Stimulated activated naive CD4-positive, alpha-beta T cell treated with Interleukin-2 at 50 U/mL for 16 hours (primary cell): Measurements from ENCODE around the gene CDNF.

Experiments used
- DNase-seq: peaks from one replicate; lab custom pipeline; 2025; lab: John Stamatoyannopoulos, UW

Gene CDNF

DNA sequence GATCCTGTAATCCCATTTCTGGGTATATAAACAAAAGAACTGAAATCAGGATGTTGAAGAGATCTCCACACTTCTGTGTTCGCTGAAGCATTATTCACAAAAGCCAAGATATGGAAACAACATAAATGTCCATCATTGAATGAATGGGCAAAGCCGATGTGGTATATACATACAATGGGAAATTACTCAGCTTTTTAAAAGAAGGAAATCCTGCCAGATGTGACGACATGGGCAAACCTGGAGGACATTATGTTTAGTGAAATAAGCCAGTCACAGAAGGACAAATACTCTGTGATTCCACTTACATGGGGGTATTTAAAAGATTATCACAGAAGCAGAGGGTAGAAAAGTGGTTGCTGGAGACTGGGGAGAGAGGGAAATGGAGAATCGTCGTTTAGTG lies 39.2 kb downstream of the CDNF start:
- no peak for DNase-seq

DNA sequence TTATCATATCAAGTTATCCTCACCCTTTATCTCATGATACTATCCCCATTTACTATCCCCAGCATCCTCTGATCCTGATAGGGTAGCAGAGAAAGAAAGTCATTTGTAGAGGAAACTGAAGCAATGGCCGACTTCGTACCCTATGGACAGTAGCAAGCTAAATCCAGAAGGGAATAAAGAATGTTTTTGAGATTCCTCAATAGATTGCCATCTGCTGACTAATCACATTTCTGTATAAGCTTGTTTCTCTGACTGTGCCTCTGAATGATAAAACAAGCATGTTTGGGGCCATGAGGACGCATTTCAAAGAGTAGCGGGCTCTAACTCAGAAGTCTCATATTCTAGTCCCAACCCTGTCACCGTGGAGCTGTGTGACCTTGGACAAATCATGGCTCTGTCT lies 49.9 kb downstream of the CDNF start:
- no peak for DNase-seq

DNA sequence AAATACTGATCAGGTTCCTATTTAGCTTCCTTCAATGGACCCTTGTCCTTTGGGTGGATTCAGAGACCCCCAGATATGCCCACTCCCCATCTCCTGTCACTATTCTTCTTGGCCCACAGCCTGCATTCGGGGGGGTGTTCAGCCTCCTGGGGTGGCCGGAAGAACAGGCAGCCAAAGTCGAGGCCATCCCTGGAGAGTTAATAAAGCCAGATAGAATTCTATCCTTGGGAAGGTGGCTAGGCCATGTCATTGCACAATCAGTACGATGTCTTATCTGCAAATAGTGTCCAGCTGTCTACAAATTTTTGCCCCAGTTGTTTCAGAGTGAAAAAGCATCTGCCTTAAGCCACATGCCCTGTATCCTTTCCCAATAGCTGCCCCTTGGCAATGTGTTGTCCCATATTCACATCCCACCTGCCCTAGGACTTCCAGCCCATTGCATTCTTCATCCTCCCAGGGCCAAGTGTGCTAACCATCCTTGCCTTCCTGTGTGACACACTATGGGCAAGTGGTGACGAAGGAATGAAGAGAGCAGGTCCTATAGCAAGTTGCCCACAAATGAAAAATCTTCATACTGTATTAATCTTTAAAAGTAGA lies 53.3 kb downstream of the CDNF start:
- no peak for DNase-seq

DNA sequence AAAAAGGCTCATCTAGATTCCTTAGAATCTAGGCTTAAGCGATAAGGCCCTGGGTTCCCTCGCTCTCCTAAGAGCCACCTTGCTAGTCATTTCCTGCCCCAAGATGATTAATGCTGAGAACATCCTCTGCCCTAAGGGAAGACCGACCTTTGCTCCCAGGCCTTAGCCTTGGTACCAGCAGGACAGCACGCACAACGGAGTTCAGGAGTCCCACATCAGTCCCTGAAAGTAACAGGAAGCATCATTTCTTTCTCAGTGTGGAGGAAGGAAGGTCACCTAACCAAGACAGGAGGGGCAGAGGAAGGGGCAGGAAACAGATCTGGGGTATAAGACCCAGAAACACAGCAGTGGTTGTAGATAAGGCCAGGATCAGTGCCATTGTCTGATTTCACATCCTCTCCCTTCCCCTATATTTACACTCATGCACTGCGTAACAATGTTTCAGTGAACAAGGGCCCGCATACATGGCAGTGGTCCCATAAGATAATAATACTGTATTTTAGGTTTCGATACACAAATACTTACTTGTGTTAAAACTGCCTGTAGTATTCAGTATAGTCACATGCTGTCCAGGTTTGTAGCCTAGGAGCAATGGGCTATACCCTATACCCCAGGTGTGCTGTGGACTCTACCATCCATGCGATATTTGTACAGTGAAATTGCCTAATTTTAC lies 55.0 kb downstream of the CDNF start:
- no peak for DNase-seq

DNA sequence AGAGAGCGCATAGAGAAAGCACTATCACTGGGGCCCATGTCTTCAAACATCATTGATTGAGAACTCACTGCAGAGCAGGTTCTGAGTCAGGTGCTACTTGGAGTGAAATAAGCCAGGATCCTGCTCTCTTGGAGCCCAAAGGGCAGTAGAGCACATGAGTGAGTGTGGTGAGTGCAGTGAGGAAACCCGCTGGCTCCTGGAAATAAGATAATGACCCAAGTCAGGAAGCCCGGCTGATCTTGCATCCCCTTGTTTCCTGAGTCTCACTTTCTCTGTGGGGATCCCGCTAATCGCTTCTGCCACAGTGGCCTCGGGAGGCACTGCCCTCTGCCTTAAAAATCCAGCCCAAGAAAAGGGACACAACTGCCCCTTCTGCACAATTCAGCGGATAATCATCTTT lies 56.1 kb downstream of the CDNF start:
- no peak for DNase-seq

GRCh38 chr10:14779001-14779651 lies 58.7 kb downstream of the CDNF start:
- no peak for DNase-seq

- no peak for DNase-seq
These were observed 61.3 kb downstream of the CDNF start for GRCh38 chr10:14776546-14776945.

GRCh38 chr10:14775656-14776055 lies 62.2 kb downstream of the CDNF start:
- DNase-seq = no peak

GRCh38 chr10:14774797-14775196 lies 63.0 kb downstream of the CDNF start, which contains the start of gene FAM107B:
TSS of gene FAM107B (minus strand) at chr10:14774897. CDS start at chr10:14774663, 234 bp downstream.
- DNase-seq = no peak

DNA sequence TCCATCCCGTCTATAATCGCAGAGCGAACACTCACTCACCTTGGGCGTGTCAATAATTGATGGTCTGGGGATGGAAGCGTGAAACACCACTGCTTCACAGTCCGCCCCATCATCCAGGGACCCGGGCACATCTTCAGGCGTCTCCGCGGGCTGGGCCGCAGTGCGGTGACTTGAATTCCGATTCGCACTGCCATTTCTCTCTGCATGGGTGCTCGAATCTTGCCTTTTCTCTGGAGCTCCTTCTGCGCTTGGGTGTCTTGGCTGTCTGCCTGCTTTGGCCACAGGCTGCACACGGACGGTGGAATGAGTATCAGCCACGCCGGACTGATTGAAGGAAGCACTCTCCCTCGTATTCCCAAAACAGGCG lies 63.6 kb downstream of the CDNF start:
- no peak for DNase-seq

- no peak for DNase-seq
These were observed 64.2 kb downstream of the CDNF start for GRCh38 chr10:14773551-14774213.

GRCh38 chr10:14772399-14772798 lies 65.4 kb downstream of the CDNF start:
- DNase-seq = no peak

- DNase-seq = no peak
These were observed 66.9 kb downstream of the CDNF start for GRCh38 chr10:14770927-14771326.
